GM12801 (cell line): ENCODE results near the gene KRTAP4-8.

ENCODE experiments used
- CTCF ChIP-seq: IDR thresholded peaks from one replicate; pipeline ENCODE4 v1.5.1; 2011; ENCODE audit warnings: control low read depth; ENCODE audit not compliant: insufficient read length; ENCODE audit errors: extremely low read depth

KRTAP4-8 gene

GRCh38 chr17:41067281-41067680 is 30.7 kb downstream of the KRTAP4-8 start:
- TF ChIP-seq CTCF = no peak

GRCh38 chr17:41065829-41066624 is 31.9 kb downstream of the KRTAP4-8 start, which contains the start of gene KRTAP2-4:
TSS of gene KRTAP2-4 (minus strand) at chr17:41065879. CDS start at chr17:41065845, 34 bp downstream.
- no peak for TF ChIP-seq CTCF

- TF ChIP-seq CTCF = no peak
These were observed 33.6 kb downstream of the KRTAP4-8 start for GRCh38 chr17:41064301-41064700.

- TF ChIP-seq CTCF = no peak
These were observed 34.5 kb downstream of the KRTAP4-8 start for GRCh38 chr17:41063449-41063848.

- TF ChIP-seq CTCF = no peak
These were observed 36.0 kb downstream of the KRTAP4-8 start for GRCh38 chr17:41061964-41062363.

- TF ChIP-seq CTCF = no peak
These were observed 37.8 kb downstream of the KRTAP4-8 start, which contains the start of gene KRTAP2-3 for GRCh38 chr17:41060052-41060604. TSS of gene KRTAP2-3 (minus strand) at chr17:41060114. CDS start at chr17:41060050, 64 bp downstream.

GRCh38 chr17:41058741-41059140 is 39.2 kb downstream of the KRTAP4-8 start:
- TF ChIP-seq CTCF = no peak
